Peyer's patch (tissue), 4 donors: Measurements from ENCODE around the gene FGD1.

Source experiments
- POLR2A ChIP-seq, 2 donors: fragments of 450-650 bp; IDR thresholded peaks; one replicate each; pipeline ENCODE4 v1.5.1; 2017; ENCODE audit warnings: antibody characterized with exemption in 2 of 2, mild to moderate bottlenecking in 2 of 2, moderate library complexity in 2 of 2
- TF ChIP-seq, protein P1 (sequence below), 6 experiments: fragments of 450-650 bp in 4 of 6; fragments of 200-600 bp in 2 of 6; sonication (generic) in 1 of 6; IDR thresholded peaks; one replicate each; pipeline ENCODE4 v1.5.1; 2017 to 2019; ENCODE audit warnings: antibody characterized with exemption in 6 of 6, mild to moderate bottlenecking in 3 of 6, moderate library complexity in 1 of 6

DNA sequence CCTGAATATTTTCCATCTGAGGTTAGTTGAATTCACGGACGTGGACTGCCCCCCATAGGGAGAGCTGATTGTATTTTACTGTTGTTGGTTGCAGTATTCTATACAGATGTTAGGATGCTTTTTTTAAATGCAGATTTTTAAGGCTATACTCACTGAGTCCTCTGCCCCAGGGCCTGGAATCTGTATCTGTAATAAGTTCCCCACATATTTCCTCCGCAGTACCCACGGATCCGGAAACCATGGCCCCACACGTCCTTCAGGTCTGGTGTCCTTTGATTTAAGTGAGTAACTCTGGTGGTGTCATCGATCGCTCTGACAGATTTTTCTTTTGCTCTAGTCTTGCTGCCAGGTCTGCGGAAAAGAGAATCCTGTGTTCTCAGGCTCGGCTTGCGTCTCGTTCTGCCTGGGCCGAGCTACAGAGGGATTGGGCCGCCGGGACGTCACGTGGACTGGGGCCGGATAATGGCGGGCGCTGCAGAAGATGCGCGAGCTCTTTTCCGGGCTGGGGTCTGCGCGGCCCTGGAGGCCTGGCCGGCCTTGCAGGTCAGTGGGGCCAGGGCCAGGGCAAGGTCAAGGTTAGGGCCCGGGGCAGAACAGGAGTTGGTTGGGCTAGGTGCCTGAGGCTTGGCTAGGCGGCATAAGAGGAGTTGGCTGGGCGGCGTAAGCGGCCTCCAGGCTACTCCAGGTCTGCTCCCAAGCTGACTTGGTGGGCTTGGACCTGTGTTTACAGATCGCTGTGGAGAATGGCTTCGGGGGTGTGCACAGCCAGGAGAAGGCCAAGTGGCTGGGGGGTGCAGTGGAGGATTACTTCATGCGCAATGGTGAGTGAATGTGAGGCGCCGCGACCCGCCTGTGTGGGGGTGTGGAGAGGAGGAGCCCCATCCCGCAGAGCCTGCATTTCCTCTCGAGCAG, 55.8 kb downstream of the FGD1 start, which contains the start of gene TSR2:
- peak; percentile 26 to 32 for TF ChIP-seq POLR2A (IDR thresholded peaks at IDR 0.05)
- TF ChIP-seq, protein P1, sequence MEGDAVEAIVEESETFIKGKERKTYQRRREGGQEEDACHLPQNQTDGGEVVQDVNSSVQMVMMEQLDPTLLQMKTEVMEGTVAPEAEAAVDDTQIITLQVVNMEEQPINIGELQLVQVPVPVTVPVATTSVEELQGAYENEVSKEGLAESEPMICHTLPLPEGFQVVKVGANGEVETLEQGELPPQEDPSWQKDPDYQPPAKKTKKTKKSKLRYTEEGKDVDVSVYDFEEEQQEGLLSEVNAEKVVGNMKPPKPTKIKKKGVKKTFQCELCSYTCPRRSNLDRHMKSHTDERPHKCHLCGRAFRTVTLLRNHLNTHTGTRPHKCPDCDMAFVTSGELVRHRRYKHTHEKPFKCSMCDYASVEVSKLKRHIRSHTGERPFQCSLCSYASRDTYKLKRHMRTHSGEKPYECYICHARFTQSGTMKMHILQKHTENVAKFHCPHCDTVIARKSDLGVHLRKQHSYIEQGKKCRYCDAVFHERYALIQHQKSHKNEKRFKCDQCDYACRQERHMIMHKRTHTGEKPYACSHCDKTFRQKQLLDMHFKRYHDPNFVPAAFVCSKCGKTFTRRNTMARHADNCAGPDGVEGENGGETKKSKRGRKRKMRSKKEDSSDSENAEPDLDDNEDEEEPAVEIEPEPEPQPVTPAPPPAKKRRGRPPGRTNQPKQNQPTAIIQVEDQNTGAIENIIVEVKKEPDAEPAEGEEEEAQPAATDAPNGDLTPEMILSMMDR (IDR thresholded peaks at IDR 0.05) = no peak
